ENCODE results near the gene MELTF.

- no peak for TF ChIP-seq POLR2A (IDR thresholded peaks at IDR 0.05)
- TF ChIP-seq, protein P1, sequence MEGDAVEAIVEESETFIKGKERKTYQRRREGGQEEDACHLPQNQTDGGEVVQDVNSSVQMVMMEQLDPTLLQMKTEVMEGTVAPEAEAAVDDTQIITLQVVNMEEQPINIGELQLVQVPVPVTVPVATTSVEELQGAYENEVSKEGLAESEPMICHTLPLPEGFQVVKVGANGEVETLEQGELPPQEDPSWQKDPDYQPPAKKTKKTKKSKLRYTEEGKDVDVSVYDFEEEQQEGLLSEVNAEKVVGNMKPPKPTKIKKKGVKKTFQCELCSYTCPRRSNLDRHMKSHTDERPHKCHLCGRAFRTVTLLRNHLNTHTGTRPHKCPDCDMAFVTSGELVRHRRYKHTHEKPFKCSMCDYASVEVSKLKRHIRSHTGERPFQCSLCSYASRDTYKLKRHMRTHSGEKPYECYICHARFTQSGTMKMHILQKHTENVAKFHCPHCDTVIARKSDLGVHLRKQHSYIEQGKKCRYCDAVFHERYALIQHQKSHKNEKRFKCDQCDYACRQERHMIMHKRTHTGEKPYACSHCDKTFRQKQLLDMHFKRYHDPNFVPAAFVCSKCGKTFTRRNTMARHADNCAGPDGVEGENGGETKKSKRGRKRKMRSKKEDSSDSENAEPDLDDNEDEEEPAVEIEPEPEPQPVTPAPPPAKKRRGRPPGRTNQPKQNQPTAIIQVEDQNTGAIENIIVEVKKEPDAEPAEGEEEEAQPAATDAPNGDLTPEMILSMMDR (IDR thresholded peaks at IDR 0.05): no peak
These were observed 3.1 kb downstream of the MELTF start for GRCh38 chr3:197026481-197026866.

Measured in testis (tissue), 2 donors.